ENCODE results near the gene GPSM1.
"Not testable (repeated sequence)": the region's sequence is repeated elsewhere in the genome, so short reads cannot be mapped to it uniquely, and the experiment has no call there.

Gene GPSM1

GRCh38 chr9:136314944-136315343, 12.4 kb upstream of the GPSM1 start:
- DNase-seq: no peak

GRCh38 chr9:136316271-136316751, 11.0 kb upstream of the GPSM1 start:
- no peak for DNase-seq

- DNase-seq: no peak
Measured at GRCh38 chr9:136316896-136317676, 10.3 kb upstream of the GPSM1 start.

- no peak for DNase-seq
Measured at GRCh38 chr9:136317695-136318094, 9.6 kb upstream of the GPSM1 start.

- DNase-seq: no peak
Measured at GRCh38 chr9:136318111-136318775, 9.1 kb upstream of the GPSM1 start.

- DNase-seq: no peak
Measured at GRCh38 chr9:136318776-136319241, 8.5 kb upstream of the GPSM1 start.

- not testable (repeated sequence) for DNase-seq
Measured at GRCh38 chr9:136319244-136319643, 8.1 kb upstream of the GPSM1 start.

- DNase-seq: not testable (repeated sequence)
Measured at GRCh38 chr9:136319955-136320354, 7.4 kb upstream of the GPSM1 start.

- DNase-seq: not testable (repeated sequence)
Measured at GRCh38 chr9:136320972-136321371, 6.4 kb upstream of the GPSM1 start.

- DNase-seq: no peak
Measured at GRCh38 chr9:136321561-136321960, 5.8 kb upstream of the GPSM1 start.

GRCh38 chr9:136322756-136323330, 4.5 kb upstream of the GPSM1 start:
- no peak for DNase-seq

- DNase-seq: no peak
Measured at GRCh38 chr9:136323371-136323789, 4.0 kb upstream of the GPSM1 start.

GRCh38 chr9:136324501-136325300, 2.6 kb upstream of the GPSM1 start:
- no peak for DNase-seq

GRCh38 chr9:136325358-136325757, 2.0 kb upstream of the GPSM1 start:
- no peak for DNase-seq

GRCh38 chr9:136326061-136326760, 1.1 kb upstream of the GPSM1 start:
- DNase-seq: peak in 29 of 58 donors; percentile 14 to 61 (median 31)

- no peak for DNase-seq
Measured at GRCh38 chr9:136326761-136327303, 507 bp upstream of the GPSM1 start.

- no peak for DNase-seq
Measured at GRCh38 chr9:136328011-136328621, 777 bp downstream of the GPSM1 start.

GRCh38 chr9:136328622-136329041, 1.3 kb downstream of the GPSM1 start:
- peak in 31 of 58 donors; percentile 13 to 52 (median 30) for DNase-seq

- no peak for DNase-seq
Measured at GRCh38 chr9:136329211-136329627, 1.9 kb downstream of the GPSM1 start.

All from anterior cingulate cortex (tissue), 58 donors.